Measurements from ENCODE around the gene ZNF740.

The ZNF740 gene

DNA sequence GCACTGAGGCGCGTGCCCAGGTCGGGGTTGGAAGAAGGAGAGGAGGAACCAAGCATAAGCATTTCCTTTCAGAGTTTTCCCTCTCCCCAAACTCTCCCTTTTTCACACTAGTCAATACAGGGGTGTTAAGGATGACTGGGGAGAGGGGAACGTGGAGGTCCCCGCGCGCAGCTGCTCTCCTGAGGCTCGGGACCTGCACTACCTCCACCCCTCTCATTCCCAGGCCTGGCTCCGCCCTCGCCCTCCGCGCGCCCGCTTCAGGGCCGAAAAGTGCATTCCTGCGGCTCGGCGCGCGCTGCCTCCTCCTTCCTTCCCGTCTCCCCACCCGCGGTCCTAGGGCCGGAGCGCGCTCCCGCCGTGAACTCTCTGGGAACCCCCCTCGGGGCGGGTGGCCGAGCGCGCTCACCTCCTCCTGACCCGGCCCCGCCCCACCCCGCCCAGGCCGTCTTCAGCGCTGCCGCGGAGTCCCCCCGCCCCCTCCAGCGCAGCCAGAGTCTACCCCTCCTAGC lies 40.2 kb downstream of the ZNF740 start (continued):
- TF ChIP-seq MYNN (tag by site-specific recombination; IDR thresholded peaks at IDR 0.05; ENCODE audit: borderline replicate concordance) (no peak), ZNF48 (tag by site-specific recombination; IDR thresholded peaks at IDR 0.05) (no peak), ZNF19 (tag by site-specific recombination; IDR thresholded peaks at IDR 0.05; ENCODE audit: low read depth) (no peak), ZNF404 (tag by site-specific recombination; IDR thresholded peaks at IDR 0.05) (no peak), PRDM1 (tag by site-specific recombination; IDR thresholded peaks at IDR 0.05) (peak; percentile 56; the same call in 1 of the 2 replicates), ZNF561 (tag by site-specific recombination; IDR thresholded peaks at IDR 0.05; ENCODE audit: borderline replicate concordance) (peak; percentile 85), ZNF138 (tag by site-specific recombination; IDR thresholded peaks at IDR 0.05; ENCODE audit: borderline replicate concordance) (no peak), ZNF416 (tag by site-specific recombination; IDR thresholded peaks at IDR 0.05) (no peak), SP3 (tag by site-specific recombination; IDR thresholded peaks at IDR 0.05) (peak; percentile 74; the same call in 1 of the 2 replicates), ZIC2 (tag by site-specific recombination; IDR thresholded peaks at IDR 0.05) (peak; percentile 69), KLF1 (tag by site-specific recombination; IDR thresholded peaks at IDR 0.05) (peak; percentile 88), ZBTB48 (tag by site-specific recombination; IDR thresholded peaks at IDR 0.05) (no peak), ZNF10 (tag by site-specific recombination; IDR thresholded peaks at IDR 0.05) (0 out of 2 replicates have a peak, but pooled peaks have one; percentile 8), KLF8 (tag by site-specific recombination; IDR thresholded peaks at IDR 0.05) (peak; percentile 85), KLF10 (tag by site-specific recombination; IDR thresholded peaks at IDR 0.05) (0 out of 2 replicates have a peak, but pooled peaks have one; percentile 43), ZNF302 (tag by site-specific recombination; IDR thresholded peaks at IDR 0.05; ENCODE audit: low read depth) (no peak), KLF9 (tag by site-specific recombination; IDR thresholded peaks at IDR 0.05; ENCODE audit: low read depth) (peak; percentile 86), ZNF555 (tag by site-specific recombination; conservative IDR thresholded peaks at IDR 0.05) (no peak), ZNF677 (tag by site-specific recombination; IDR thresholded peaks at IDR 0.05) (no peak), ZNF169 (tag by site-specific recombination; IDR thresholded peaks at IDR 0.05) (0 out of 2 replicates have a peak, but pooled peaks have one; percentile 28), ZNF521 (tag by site-specific recombination; IDR thresholded peaks at IDR 0.05) (no peak), BCL11B (tag by site-specific recombination; IDR thresholded peaks at IDR 0.05; ENCODE audit: low read depth) (no peak), ZNF423 (tag by site-specific recombination; IDR thresholded peaks at IDR 0.05) (0 out of 2 replicates have a peak, but pooled peaks have one; percentile 33), ZNF274 (IDR thresholded peaks at IDR 0.05; ENCODE audit: low read length) (no peak), ZNF274 (tag by site-specific recombination; IDR thresholded peaks at IDR 0.05; ENCODE audit: borderline replicate concordance) (no peak), YY2 (tag by site-specific recombination; IDR thresholded peaks at IDR 0.05) (no peak), ZEB2 (tag by site-specific recombination; IDR thresholded peaks at IDR 0.05) (0 out of 2 replicates have a peak, but pooled peaks have one; percentile 56), ZNF707 (tag by site-specific recombination; IDR thresholded peaks at IDR 0.05) (no peak)
- TF ChIP-seq, protein P1, sequence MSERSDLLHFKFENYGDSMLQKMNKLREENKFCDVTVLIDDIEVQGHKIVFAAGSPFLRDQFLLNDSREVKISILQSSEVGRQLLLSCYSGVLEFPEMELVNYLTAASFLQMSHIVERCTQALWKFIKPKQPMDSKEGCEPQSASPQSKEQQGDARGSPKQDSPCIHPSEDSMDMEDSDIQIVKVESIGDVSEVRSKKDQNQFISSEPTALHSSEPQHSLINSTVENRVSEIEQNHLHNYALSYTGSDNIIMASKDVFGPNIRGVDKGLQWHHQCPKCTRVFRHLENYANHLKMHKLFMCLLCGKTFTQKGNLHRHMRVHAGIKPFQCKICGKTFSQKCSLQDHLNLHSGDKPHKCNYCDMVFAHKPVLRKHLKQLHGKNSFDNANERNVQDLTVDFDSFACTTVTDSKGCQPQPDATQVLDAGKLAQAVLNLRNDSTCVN (tag by site-specific recombination; optimal IDR thresholded peaks at IDR 0.05) = peak; percentile 99
- TF ChIP-seq, protein P2, sequence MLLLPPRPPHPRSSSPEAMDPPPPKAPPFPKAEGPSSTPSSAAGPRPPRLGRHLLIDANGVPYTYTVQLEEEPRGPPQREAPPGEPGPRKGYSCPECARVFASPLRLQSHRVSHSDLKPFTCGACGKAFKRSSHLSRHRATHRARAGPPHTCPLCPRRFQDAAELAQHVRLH (tag by site-specific recombination; IDR thresholded peaks at IDR 0.05) = no peak
- TF ChIP-seq, protein P3, sequence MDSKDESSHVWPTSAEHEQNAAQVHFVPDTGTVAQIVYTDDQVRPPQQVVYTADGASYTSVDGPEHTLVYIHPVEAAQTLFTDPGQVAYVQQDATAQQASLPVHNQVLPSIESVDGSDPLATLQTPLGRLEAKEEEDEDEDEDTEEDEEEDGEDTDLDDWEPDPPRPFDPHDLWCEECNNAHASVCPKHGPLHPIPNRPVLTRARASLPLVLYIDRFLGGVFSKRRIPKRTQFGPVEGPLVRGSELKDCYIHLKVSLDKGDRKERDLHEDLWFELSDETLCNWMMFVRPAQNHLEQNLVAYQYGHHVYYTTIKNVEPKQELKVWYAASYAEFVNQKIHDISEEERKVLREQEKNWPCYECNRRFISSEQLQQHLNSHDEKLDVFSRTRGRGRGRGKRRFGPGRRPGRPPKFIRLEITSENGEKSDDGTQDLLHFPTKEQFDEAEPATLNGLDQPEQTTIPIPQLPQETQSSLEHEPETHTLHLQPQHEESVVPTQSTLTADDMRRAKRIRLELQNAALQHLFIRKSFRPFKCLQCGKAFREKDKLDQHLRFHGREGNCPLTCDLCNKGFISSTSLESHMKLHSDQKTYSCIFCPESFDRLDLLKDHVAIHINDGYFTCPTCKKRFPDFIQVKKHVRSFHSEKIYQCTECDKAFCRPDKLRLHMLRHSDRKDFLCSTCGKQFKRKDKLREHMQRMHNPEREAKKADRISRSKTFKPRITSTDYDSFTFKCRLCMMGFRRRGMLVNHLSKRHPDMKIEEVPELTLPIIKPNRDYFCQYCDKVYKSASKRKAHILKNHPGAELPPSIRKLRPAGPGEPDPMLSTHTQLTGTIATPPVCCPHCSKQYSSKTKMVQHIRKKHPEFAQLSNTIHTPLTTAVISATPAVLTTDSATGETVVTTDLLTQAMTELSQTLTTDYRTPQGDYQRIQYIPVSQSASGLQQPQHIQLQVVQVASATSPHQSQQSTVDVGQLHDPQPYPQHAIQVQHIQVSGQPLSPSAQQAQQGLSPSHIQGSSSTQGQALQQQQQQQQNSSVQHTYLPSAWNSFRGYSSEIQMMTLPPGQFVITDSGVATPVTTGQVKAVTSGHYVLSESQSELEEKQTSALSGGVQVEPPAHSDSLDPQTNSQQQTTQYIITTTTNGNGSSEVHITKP (tag by site-specific recombination; IDR thresholded peaks at IDR 0.05) = peak; percentile 97
